T-helper 1 cell treated with Interleukin-12 subunit alpha and Interleukin-12 subunit beta and Interleukin-4 antibody, amounts not matched to agents 30 ng/mL and 1 ng/mL, for 36 hours (primary cell): Measurements from ENCODE around the gene KDM1B. TPM values are rescaled to one million over a fixed set of nuclear protein-coding genes. Genes with fewer than 3 reads are reported as not detected.
"Not testable (repeated sequence)": the region's sequence is repeated elsewhere in the genome, so short reads cannot be mapped to it uniquely, and the experiment has no call there.

Source experiments
- intact Hi-C: fragments of 100-400 bp; cut with micrococcal nuclease; formaldehyde crosslinking; loops from one replicate; pipeline ENCODE4 v1.15.1; 2024
- total RNA-seq: library from RNA; stranded (reverse); gene quantifications from 2 replicates; pipeline ENCODE4 v1.2.3, GENCODE V29; 2022

The KDM1B gene
- total RNA-seq, 1 donor from 2014 or later = 7.7 TPM

- intact Hi-C loops = no loop called here
Observed at GRCh38 chr6:18148304-18149025, 6.8 kb upstream of the KDM1B start.

GRCh38 chr6:18151391-18151790 lies 3.8 kb upstream of the KDM1B start:
- intact Hi-C loops = not testable (repeated sequence)

- intact Hi-C loops = no loop called here
Observed at GRCh38 chr6:18151801-18152200, 3.4 kb upstream of the KDM1B start.

GRCh38 chr6:18153311-18153703 lies 1.9 kb upstream of the KDM1B start:
- intact Hi-C loops = no loop called here

- intact Hi-C loops = loop anchor here (1.0 to 5.0 kb wide), 7 partner anchors 32 to 1392 kb away; partner anchors contain the start of genes ATXN1, FAM8A1, NHLRC1 and NUP153
Observed at GRCh38 chr6:18154507-18155149, 594 bp upstream of the KDM1B start, which contains the start of gene TPMT. TSS of gene TPMT (minus strand) at chr6:18155077. CDS start at chr6:18149127, 5,950 bp downstream.

- intact Hi-C loops = loop anchor here (1.0 to 5.0 kb wide), 7 partner anchors 34 to 1394 kb away; partner anchors contain the start of genes ATXN1, FAM8A1, NHLRC1 and NUP153
Observed at GRCh38 chr6:18155864-18156421, 721 bp downstream of the KDM1B start.

- intact Hi-C loops = no loop called here
Observed at GRCh38 chr6:18160911-18161310, 5.7 kb downstream of the KDM1B start.

GRCh38 chr6:18161431-18161830 lies 6.2 kb downstream of the KDM1B start:
- intact Hi-C loops = no loop called here

- intact Hi-C loops = no loop called here
Observed at GRCh38 chr6:18162401-18162800, 7.2 kb downstream of the KDM1B start.

- intact Hi-C loops = no loop called here
Observed at GRCh38 chr6:18165751-18166150, 10.5 kb downstream of the KDM1B start.

GRCh38 chr6:18166312-18167036 lies 11.3 kb downstream of the KDM1B start:
- intact Hi-C loops = no loop called here

- intact Hi-C loops = no loop called here
Observed at GRCh38 chr6:18168264-18168663, 13.0 kb downstream of the KDM1B start.

GRCh38 chr6:18171871-18172270 lies 16.6 kb downstream of the KDM1B start:
- intact Hi-C loops = no loop called here

GRCh38 chr6:18176198-18176597 lies 21.0 kb downstream of the KDM1B start:
- intact Hi-C loops = not testable (repeated sequence)

- intact Hi-C loops = no loop called here
Observed at GRCh38 chr6:18177286-18177965, 22.2 kb downstream of the KDM1B start.

GRCh38 chr6:18178960-18179615 lies 23.9 kb downstream of the KDM1B start:
- intact Hi-C loops = no loop called here

- intact Hi-C loops = no loop called here
Observed at GRCh38 chr6:18179770-18180356, 24.6 kb downstream of the KDM1B start.

- intact Hi-C loops = no loop called here
Observed at GRCh38 chr6:18182568-18182967, 27.3 kb downstream of the KDM1B start.

GRCh38 chr6:18183766-18184165 lies 28.5 kb downstream of the KDM1B start:
- intact Hi-C loops = no loop called here

- intact Hi-C loops = no loop called here
Observed at GRCh38 chr6:18185624-18186023, 30.4 kb downstream of the KDM1B start.
